ENCODE data around the gene MRM3. TPM values are rescaled to one million over a fixed set of nuclear protein-coding genes. Genes with fewer than 3 reads are reported as not detected.
"Not testable (repeated sequence)": the region's sequence is repeated elsewhere in the genome, so short reads cannot be mapped to it uniquely, and the experiment has no call there.

Gene MRM3
- polyA plus RNA-seq, 10 donors, result 10.5 to 14.1 (median 12.7) TPM

DNA sequence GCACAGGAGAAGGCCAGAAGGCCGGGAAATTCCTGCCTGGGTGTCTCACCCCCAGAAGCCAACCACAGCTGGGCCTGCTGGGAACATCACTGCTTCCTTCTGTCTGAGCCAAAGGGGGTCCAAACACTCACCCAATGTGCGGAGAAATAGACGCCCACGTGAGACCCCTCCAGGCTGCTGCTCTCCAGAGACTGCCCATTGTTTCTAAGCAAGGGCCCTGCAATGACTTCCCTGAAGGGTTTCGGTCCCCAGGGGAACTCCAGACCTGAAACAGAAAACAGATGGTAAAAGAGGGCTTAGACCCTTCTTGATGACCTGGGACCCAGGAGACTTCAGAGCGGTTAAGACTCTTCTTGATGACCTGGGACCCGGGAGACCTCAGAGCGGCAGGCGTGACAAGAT, 41.3 kb downstream of the MRM3 start:
- DNase-seq, result no peak

DNA sequence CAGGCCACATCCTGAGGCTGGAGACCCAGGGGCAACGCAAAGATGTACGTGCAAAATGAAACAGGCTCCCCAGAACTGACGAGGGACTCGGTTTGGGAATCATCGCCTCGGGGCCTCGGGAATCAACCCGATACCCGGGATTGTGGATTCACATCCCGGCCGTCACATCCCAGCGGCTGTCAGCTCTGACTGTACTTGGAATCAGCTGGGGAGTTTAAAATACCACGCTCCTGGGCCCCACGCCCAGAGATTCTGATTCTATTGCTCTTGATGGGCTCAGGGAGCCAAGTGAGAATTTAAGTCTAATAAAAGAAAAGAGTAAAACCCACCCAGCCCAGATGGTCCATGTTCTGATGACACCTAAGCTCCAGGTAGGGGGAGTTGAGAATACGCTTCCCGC, 42.2 kb downstream of the MRM3 start:
- DNase-seq, result no peak

DNA sequence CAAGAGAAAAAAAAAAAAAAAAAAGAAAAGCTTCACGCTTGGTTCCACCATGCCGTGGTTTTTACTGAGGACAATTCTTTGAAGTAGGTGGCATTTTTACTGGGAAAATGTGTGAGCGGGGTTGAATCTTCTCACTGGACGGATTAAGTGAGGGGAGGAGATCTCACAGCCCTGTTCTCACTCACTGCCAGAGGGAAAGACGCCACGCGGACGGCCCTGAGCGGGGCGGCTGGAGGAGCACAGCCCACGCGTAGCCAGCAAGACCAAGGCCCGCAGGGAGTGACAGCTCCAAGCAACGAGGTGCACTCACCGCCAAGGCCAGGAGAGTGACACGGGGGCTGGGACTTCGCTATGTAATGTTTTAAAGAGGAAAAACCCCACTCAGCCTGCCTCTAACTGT, 43.1 kb downstream of the MRM3 start:
- DNase-seq, result no peak

DNA sequence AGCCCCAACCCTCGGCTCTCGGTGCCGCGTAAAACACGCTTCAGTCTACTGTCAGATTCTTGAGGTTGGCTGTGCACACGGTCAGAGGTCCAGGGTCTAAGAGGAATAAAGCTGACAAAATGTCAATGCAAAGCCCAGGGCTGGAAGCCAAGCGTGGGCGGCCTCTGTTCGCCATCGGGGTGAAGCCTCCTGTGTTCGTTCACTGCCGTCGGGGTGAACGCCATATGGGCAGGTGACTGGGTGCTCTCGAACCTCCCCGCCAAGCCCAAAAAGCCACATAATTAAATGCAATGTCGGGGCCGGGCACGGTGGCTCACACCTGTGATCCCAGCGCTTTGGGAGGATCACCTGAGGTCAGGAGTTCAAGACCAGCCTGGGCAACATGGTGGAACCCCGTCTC, 44.6 kb downstream of the MRM3 start:
- no peak for DNase-seq

DNA sequence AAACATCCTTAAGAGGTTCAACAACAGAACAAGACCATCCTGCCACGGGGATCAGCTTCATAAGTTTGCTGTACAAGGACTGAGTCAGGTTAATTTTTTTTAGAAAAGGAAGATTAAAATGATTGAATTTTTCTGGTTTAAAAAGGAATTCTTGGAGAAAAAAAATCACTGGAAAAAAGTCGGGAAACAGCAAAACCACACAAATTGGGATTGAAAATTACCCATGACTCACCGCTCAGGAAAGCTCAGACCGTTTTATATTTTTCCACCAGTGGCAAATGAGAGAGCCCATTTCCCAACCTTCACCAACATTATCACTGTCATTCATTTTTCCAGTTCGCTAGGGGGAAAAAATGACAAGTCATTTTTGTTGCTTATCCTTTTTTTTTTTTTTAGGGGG, 46.6 kb downstream of the MRM3 start:
- peak in 1 of 3 donors; percentile 52 for DNase-seq

DNA sequence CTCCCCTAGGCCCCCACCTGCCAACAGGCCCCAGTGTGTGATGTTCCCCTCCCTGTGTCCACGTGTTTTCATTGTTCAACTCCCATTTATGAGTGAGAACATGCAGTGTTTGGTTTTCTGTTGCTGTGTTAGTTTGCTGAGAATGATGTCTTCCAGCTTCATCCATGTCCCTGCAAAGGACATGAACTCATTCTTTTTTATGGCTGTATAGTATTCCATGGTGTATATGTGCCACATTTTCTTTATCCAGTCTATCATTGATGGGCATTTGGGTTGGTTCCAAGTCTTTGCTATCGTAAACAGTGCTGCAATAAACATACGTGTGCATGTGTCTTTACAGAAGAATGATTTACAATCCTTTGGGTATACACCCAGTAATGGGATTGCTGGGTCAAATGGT, 47.5 kb downstream of the MRM3 start:
- not testable (repeated sequence) for DNase-seq

DNA sequence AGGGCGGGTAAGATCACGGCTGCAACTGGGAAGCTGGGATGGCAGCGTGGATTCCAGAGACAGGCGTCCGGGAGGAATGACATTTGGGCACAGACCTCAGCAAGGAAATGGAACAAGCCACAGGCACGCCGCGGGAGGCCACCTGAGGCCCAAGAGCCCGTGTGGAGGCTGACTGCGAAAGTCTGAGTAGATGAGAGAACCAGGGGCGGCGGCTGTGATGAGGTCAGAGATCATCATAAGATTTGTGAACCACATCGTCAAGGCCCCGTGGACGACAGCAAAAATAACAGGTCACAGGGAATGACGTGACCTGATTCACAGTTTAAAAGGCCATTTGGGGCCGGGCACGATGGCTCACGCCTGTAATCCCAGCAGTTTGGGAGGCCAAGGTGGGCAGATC, 48.2 kb downstream of the MRM3 start:
- no peak for DNase-seq

DNA sequence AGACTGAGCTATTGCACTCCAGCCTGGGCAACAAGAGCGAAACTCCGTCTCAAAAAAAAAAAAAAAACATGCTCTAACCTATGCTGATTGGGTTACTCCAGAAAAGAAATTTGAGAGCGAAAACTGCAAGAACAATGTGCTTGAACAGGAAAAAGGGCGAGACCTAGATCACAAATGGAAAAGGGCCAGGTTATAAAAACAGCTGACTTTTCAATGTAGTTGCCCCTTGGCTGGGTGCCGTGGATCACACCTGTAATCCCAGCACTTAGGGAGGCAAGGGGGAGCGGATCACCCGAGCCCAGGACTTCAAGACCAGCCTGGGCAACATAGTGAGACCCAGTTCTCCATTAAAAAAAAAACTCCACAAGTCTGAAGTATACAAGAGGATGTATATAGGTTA, 48.8 kb downstream of the MRM3 start:
- no peak for DNase-seq

DNA sequence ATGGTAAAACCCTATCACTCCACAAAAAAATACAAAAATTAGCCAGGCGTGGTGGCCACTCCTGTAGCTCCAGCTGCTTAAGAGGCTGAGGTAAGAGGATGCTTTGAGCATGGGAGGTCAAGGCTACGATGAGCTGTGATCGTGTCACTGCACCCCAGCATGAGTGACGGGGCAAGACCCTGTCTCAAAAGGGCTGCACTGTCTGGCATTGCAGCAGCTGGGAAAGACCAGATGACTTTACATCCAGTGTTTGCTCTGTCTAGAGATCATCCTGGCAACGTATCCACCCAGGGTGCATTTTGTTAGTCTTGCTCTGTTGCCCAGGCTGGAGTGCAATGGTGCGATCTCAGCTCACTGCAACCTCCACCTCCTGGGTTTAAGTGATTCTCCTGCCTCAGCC, 52.0 kb downstream of the MRM3 start:
- no peak for DNase-seq

DNA sequence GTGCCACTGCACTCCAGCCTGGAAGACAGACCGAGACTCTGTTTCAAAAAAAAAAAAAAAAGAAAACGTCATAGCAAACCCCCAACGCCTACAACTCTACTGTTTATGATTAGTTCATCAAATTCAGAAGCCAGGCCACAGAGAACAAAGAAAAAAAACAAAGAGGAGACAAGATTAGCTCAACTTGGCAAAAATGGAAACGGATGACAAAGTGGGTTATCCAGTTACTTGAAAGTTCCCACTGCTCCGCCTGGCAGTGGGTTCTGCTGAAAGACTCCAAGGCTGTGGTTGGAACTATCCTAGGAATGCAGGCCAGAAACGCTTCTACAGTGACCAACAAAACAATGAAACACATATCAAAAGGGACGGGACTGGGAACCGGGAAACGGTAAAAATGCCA, 53.1 kb downstream of the MRM3 start:
- DNase-seq, result peak; percentile 74 to 96 (median 84)

DNA sequence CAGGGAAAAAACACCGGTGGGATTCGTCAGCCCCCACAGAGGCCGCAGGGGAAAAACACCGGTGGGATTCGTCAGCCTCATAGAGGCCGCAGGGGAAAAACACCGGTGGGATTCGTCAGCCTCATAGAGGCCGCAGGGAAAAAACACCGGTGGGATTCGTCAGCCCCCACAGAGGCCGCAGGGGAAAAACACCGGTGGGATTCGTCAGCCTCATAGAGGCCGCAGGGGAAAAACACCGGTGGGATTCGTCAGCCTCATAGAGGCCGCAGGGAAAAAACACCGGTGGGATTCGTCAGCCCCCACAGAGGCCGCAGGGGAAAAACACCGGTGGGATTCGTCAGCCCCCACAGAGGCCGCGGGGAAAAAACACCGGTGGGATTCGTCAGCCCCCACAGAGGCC, 53.6 kb downstream of the MRM3 start:
- DNase-seq, result not testable (repeated sequence)

DNA sequence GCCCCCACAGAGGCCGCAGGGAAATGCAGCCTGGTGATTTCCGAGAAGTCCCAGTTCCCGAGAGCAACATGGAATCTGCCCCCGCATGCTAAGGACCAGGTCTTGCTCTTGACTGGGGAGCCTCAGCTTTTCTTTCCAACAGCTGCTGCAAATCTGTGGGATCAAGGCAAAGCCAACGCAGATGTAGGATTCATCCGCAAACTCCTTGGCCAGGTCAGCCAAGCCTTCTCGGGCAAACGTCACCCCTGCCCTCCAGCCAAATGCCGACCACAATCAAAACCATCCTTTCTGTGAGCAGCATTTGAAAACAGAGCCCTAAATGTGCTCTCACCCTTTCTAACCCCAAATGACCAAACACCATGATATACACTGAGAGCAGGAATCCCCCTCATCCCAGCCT, 54.0 kb downstream of the MRM3 start:
- peak in 2 of 3 donors; percentile 38 to 58 for DNase-seq

DNA sequence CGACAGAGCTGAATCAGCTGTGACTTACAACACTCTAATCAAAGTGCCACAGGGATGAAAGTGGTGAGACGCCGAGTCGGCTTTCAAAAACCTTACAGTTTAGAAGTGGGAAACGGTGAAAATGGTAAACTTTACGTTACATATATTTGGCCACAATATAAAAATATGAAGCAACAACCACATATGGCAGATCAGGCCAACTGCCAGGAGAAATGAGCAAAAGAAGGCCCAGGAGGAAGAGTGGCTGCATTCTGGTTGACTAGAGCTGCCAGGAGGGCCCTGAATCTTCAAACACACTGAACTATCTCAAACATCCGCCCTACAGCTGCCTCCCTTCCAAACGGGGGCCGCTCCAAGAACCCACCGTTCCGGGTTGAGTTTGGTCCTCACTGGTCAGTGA, 56.3 kb downstream of the MRM3 start:
- DNase-seq, result no peak

DNA sequence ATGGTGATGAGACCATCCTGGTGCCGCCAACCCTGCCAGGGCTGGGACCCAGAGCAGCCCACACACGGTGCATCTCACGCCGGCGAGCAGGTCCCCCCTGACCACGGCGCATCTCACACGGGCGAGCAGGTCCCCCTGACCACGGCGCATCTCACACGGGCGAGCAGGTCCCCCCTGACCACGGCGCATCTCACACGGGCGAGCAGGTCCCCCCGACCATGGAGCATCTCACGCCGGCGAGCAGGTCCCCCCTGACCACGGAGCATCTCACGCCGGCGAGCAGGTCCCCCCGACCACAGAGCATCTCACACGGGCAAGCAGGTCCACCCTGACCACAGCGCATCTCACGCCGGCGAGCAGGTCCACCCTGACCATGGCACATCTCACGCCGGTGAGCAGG, 59.2 kb downstream of the MRM3 start:
- DNase-seq, result no peak

Other genes with a start within 250 kb of the MRM3 start
- 10 to 100 TPM; 17.3 to 26.2 (median 20.6) TPM for gene VPS53, start 67.5 kb upstream of the MRM3 start, polyA plus RNA-seq (ENCODE audit: insufficient read length in 10 of 10)
- 10 to 100 TPM; 14.1 to 29.3 (median 17.7) TPM for gene TLCD3A, start 49.8 kb upstream of the MRM3 start, polyA plus RNA-seq (ENCODE audit: insufficient read length in 10 of 10)
- gene GEMIN4, start 30.1 kb upstream of the MRM3 start, polyA plus RNA-seq (ENCODE audit: insufficient read length in 10 of 10), result 10 to 100 TPM; 11.3 to 20.2 (median 14.6) TPM
- 10 to 100 TPM; 50.1 to 75.3 (median 57.7) TPM for gene GLOD4, start 73 bp upstream of the MRM3 start, polyA plus RNA-seq (ENCODE audit: insufficient read length in 10 of 10)
- 10 to 100 TPM; 43.5 to 70.1 (median 53.4) TPM for gene NXN, start 197.4 kb downstream of the MRM3 start, polyA plus RNA-seq (ENCODE audit: insufficient read length in 10 of 10)
- 10 to 100 TPM; 11.8 to 16.4 (median 14.1) TPM for gene TIMM22, start 214.8 kb downstream of the MRM3 start, polyA plus RNA-seq (ENCODE audit: insufficient read length in 10 of 10)